Measurements from ENCODE around the gene THAP11. TPM values are rescaled to one million over a fixed set of nuclear protein-coding genes. Genes with fewer than 3 reads are reported as not detected.

THAP11 gene
- total and polyA plus RNA-seq, 2 of the 13 experiments (the other 11 are each of a cell fraction or from before 2014, with no cell fraction given): 44.2 to 53.4 TPM

DNA sequence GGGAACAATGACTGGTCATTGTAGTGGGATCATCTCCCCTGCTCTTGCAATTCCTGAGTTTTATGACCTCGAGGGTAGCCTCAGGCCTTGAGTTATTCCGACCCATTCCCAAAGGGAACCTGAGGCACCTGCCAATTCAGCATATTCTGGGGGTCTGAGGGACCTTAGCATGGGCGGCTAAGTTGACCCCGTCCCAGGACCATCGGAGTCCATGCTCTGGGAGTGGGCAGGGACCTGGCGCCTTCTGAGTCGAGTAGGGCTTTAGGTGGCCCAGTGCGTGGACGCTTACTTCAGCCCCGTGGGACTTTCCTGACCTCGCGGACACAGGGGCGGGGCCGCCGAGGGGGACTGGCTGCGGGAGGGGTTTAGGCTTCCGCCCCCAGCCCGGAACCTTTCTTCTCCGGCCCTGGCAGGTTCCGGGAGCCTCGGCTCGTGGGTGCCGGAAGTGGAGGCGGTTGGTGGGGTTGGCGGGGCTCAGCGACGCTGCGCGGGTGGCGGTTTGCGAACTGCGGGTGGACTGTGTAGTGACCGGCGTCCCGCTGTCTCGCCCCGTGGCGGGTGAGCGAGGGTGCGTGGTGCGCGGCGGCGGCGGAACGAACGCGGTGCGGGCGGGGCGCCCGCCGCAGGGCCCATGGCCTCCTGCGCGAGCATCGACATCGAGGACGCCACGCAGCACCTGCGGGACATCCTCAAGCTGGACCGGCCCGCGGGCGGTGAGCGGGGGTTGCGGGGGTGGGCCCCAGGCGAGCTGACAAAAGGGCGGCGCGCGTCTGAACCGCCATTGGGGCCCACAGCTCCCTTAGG, 30.7 kb downstream of the THAP11 start, which contains the start of gene EDC4 (continued):
- peak; percentile 51; the same call in 1 of the 2 replicates for TF ChIP-seq E2F1 (CRISPR knock-in tag; IDR thresholded peaks at IDR 0.05)
- TF ChIP-seq ZNF180 (CRISPR knock-in tag; IDR thresholded peaks at IDR 0.05; ENCODE audit: borderline replicate concordance, low read depth): no peak
- TF ChIP-seq TEF (CRISPR knock-in tag; IDR thresholded peaks at IDR 0.05): no peak
- TF ChIP-seq, protein P1, sequence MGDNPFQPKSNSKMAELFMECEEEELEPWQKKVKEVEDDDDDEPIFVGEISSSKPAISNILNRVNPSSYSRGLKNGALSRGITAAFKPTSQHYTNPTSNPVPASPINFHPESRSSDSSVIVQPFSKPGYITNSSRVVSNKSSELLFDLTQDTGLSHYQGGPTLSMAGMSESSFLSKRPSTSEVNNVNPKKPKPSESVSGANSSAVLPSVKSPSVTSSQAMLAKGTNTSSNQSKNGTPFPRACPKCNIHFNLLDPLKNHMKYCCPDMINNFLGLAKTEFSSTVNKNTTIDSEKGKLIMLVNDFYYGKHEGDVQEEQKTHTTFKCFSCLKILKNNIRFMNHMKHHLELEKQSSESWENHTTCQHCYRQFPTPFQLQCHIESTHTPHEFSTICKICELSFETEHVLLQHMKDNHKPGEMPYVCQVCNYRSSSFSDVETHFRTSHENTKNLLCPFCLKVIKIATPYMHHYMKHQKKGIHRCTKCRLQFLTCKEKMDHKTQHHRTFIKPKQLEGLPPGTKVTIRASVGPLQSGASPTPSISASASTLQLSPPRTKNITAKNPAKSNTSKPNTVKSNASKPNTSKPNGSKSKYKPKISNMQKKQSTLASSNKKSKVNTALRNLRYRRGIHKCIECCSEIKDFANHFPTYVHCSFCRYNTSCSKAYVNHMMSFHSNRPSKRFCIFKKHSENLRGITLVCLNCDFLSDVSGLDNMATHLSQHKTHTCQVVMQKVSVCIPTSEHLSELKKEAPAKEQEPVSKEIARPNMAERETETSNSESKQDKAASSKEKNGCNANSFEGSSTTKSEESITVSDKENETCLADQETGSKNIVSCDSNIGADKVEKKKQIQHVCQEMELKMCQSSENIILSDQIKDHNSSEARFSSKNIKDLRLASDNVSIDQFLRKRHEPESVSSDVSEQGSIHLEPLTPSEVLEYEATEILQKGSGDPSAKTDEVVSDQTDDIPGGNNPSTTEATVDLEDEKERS (CRISPR knock-in tag; IDR thresholded peaks at IDR 0.05): no peak
- TF ChIP-seq DNMT3B (CRISPR knock-in tag; conservative IDR thresholded peaks at IDR 0.05): no peak
- TF ChIP-seq, protein P2, sequence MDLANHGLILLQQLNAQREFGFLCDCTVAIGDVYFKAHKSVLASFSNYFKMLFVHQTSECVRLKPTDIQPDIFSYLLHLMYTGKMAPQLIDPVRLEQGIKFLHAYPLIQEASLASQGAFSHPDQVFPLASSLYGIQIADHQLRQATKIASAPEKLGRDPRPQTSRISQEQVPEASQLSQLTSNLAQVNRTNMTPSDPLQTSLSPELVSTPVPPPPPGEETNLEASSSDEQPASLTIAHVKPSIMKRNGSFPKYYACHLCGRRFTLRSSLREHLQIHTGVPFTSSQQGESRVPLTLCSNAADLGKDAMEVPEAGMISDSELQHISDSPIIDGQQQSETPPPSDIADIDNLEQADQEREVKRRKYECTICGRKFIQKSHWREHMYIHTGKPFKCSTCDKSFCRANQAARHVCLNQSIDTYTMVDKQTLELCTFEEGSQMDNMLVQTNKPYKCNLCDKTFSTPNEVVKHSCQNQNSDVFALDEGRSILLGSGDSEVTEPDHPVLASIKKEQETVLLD (CRISPR knock-in tag; IDR thresholded peaks at IDR 0.05; ENCODE audit: low read depth): peak; percentile 86
- peak; percentile 69; the same call in 1 of the 2 replicates for TF ChIP-seq ZNF451 (CRISPR knock-in tag; IDR thresholded peaks at IDR 0.05)
- peak; percentile 88 for TF ChIP-seq RFXAP (CRISPR knock-in tag; IDR thresholded peaks at IDR 0.05; ENCODE audit: borderline replicate concordance)
- no peak; the same call in 1 of the 2 replicates for TF ChIP-seq MTF2 (CRISPR knock-in tag; IDR thresholded peaks at IDR 0.05; ENCODE audit: borderline replicate concordance)
- TF ChIP-seq ZNF792 (CRISPR knock-in tag; IDR thresholded peaks at IDR 0.05): peak; percentile 94
- TF ChIP-seq ZFP82 (CRISPR knock-in tag; IDR thresholded peaks at IDR 0.05; ENCODE audit: borderline replicate concordance): peak; percentile 85; the same call in 1 of the 2 replicates
- TF ChIP-seq HNRNPK (IDR thresholded peaks at IDR 0.05; ENCODE audit: low read depth, low read length, poor library complexity, severe bottlenecking): peak; percentile 56
- TF ChIP-seq PRDM10 (CRISPR knock-in tag; IDR thresholded peaks at IDR 0.05; ENCODE audit: low read depth): peak; percentile 79
- TF ChIP-seq NFIC (IDR thresholded peaks at IDR 0.05; ENCODE audit: low read length): peak; percentile 36; the same call in 1 of the 2 replicates
- TF ChIP-seq ZNF709 (CRISPR knock-in tag; IDR thresholded peaks at IDR 0.05): peak; percentile 82
- TF ChIP-seq TRIM24 (CRISPR knock-in tag; IDR thresholded peaks at IDR 0.05): no peak
- no peak for TF ChIP-seq ATRX (CRISPR knock-in tag; IDR thresholded peaks at IDR 0.05; ENCODE audit: borderline replicate concordance)
- TF ChIP-seq TP53 (CRISPR knock-in tag; conservative IDR thresholded peaks at IDR 0.05): peak; percentile 62; the same call in 1 of the 2 replicates
- no peak for TF ChIP-seq ZNF282 (IDR thresholded peaks at IDR 0.05; ENCODE audit: partially characterized antibody)

Measured in HepG2 (cell line).